ENCODE data around the gene TMEM37.
A peak's percentile ranks its signal among the peaks of the same experiment; 100 is the strongest.
"Not testable (repeated sequence)": the region's sequence is repeated elsewhere in the genome, so short reads cannot be mapped to it uniquely, and the experiment has no call there.

TMEM37 gene
- total RNA-seq, result 0 reads per million in 4 donors

GRCh38 chr2:119431155-119431975, at the start of gene TMEM37:
Gene TMEM37 (plus strand): TSS chr2:119431854. CDS start chr2:119431904, 50 bp downstream.
- no peak for DNase-seq

GRCh38 chr2:119383410-119384140, 48.1 kb upstream of the TMEM37 start:
- DNase-seq, result no peak

GRCh38 chr2:119384971-119385370, 46.7 kb upstream of the TMEM37 start:
- no peak for DNase-seq

- DNase-seq, result no peak
These were observed 46.2 kb upstream of the TMEM37 start for GRCh38 chr2:119385466-119385865.

- no peak for DNase-seq
These were observed 44.1 kb upstream of the TMEM37 start for GRCh38 chr2:119387381-119388129.

- no peak for DNase-seq
These were observed 41.9 kb upstream of the TMEM37 start for GRCh38 chr2:119389615-119390306.

GRCh38 chr2:119393971-119394748, 37.5 kb upstream of the TMEM37 start:
- DNase-seq, result no peak

GRCh38 chr2:119397196-119397595, 34.5 kb upstream of the TMEM37 start:
- DNase-seq, result no peak

GRCh38 chr2:119402106-119402505, 29.5 kb upstream of the TMEM37 start:
- DNase-seq, result no peak

- no peak for DNase-seq
These were observed 28.8 kb upstream of the TMEM37 start for GRCh38 chr2:119402645-119403560.

GRCh38 chr2:119403618-119404017, 28.0 kb upstream of the TMEM37 start:
- DNase-seq, result not testable (repeated sequence)

- DNase-seq, result no peak
These were observed 26.5 kb upstream of the TMEM37 start for GRCh38 chr2:119405151-119405550.

GRCh38 chr2:119407430-119408220, 24.0 kb upstream of the TMEM37 start:
- DNase-seq, result peak in 2 of 5 donors; percentile 2 to 8

GRCh38 chr2:119408221-119408619, 23.4 kb upstream of the TMEM37 start:
- no peak for DNase-seq

GRCh38 chr2:119409506-119409905, 22.1 kb upstream of the TMEM37 start:
- no peak for DNase-seq

GRCh38 chr2:119414894-119415293, 16.8 kb upstream of the TMEM37 start:
- no peak for DNase-seq

- DNase-seq, result no peak
These were observed 16.0 kb upstream of the TMEM37 start for GRCh38 chr2:119415630-119416029.

- no peak for DNase-seq
These were observed 15.2 kb upstream of the TMEM37 start for GRCh38 chr2:119416299-119416923.

GRCh38 chr2:119417908-119418307, 13.7 kb upstream of the TMEM37 start:
- DNase-seq, result no peak

All from T-helper 1 cell (primary cell).